Measurements from ENCODE around the gene GSS.

DNA sequence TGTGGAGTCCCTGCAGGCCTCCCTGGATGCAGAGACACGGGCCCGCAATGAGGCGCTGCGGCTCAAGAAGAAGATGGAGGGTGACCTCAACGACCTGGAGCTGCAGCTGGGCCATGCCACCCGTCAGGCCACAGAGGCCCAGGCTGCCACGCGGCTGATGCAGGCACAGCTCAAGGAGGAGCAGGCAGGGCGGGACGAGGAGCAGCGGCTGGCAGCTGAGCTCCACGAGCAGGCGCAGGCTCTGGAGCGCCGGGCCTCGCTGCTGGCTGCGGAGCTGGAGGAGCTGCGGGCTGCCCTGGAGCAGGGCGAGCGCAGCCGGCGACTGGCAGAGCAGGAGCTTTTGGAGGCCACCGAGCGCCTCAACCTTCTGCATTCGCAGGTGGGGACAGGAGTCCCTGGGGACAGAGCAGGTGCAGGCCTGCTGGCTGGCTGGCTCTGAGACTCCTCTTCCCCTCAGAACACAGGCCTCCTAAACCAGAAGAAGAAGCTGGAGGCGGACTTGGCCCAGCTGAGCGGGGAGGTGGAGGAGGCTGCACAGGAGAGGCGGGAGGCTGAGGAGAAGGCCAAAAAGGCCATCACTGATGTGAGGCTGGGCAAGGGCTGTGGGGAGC, 44.8 kb upstream of the GSS start:
- TF ChIP-seq, protein P1, sequence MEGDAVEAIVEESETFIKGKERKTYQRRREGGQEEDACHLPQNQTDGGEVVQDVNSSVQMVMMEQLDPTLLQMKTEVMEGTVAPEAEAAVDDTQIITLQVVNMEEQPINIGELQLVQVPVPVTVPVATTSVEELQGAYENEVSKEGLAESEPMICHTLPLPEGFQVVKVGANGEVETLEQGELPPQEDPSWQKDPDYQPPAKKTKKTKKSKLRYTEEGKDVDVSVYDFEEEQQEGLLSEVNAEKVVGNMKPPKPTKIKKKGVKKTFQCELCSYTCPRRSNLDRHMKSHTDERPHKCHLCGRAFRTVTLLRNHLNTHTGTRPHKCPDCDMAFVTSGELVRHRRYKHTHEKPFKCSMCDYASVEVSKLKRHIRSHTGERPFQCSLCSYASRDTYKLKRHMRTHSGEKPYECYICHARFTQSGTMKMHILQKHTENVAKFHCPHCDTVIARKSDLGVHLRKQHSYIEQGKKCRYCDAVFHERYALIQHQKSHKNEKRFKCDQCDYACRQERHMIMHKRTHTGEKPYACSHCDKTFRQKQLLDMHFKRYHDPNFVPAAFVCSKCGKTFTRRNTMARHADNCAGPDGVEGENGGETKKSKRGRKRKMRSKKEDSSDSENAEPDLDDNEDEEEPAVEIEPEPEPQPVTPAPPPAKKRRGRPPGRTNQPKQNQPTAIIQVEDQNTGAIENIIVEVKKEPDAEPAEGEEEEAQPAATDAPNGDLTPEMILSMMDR (IDR thresholded peaks at IDR 0.05; ENCODE audit: low read length), result no peak
- no peak for TF ChIP-seq EZH2 (IDR thresholded peaks at IDR 0.05; ENCODE audit: borderline replicate concordance, low read length)

All from OCI-LY1 (cell line).